GM23338 (cell line): ENCODE data around the gene SPP2. TPM values are rescaled to one million over a fixed set of nuclear protein-coding genes. Genes with fewer than 3 reads are reported as not detected.

Experiments
- ATAC-seq: fragments of 200-7000 bp; cut with Tn5 transposase; 3 replicates; pipeline ENCODE4 v1.9.1; 2020
- DNase-seq: peaks from one replicate; pipeline ENCODE4 v3.0.0-alpha.2; 2015; ENCODE audit warnings: low spot score
- H2AFZ ChIP-seq: fragments of 200-600 bp; sonication (generic); 2 replicates; pipeline ENCODE4 v1.8.0; 2016; ENCODE audit warnings: antibody characterized with exemption, mild to moderate bottlenecking, moderate library complexity
- H3F3A ChIP-seq: fragments of 200-600 bp; sonication (generic); replicated peaks from 2 replicates; pipeline ENCODE4 v1.8.0; 2017; ENCODE audit warnings: antibody characterized with exemption, mixed run types, low read depth
- H3K27ac ChIP-seq: fragments of 200-600 bp; sonication (generic); 2 replicates; pipeline ENCODE4 v1.6.1; 2016; ENCODE audit warnings: low read depth
- H3K27me3 ChIP-seq: fragments of 200-600 bp; sonication (generic); 2 replicates; pipeline ENCODE4 v1.8.0; 2016; ENCODE audit warnings: mild to moderate bottlenecking, mixed run types, moderate library complexity; ENCODE audit not compliant: insufficient read depth
- H3K36me3 ChIP-seq: fragments of 200-600 bp; sonication (generic); 2 replicates; pipeline ENCODE4 v1.8.0; 2016; ENCODE audit warnings: mild to moderate bottlenecking; ENCODE audit not compliant: insufficient read depth
- H3K4me1 ChIP-seq: fragments of 200-600 bp; sonication (generic); 2 replicates; pipeline ENCODE4 v1.8.0; 2016; ENCODE audit warnings: mild to moderate bottlenecking, moderate library complexity; ENCODE audit not compliant: insufficient read depth
- H3K4me2 ChIP-seq: fragments of 200-600 bp; sonication (generic); 2 replicates; pipeline ENCODE4 v1.7.1; 2017; ENCODE audit warnings: mixed run types
- H3K4me3 ChIP-seq: fragments of 200-600 bp; sonication (generic); 2 replicates; pipeline ENCODE4 v1.6.1; 2016; ENCODE audit warnings: mixed run types
- H3K79me2 ChIP-seq: fragments of 200-600 bp; sonication (generic); replicated peaks from 2 replicates; pipeline ENCODE4 v1.8.0; 2017; ENCODE audit warnings: mild to moderate bottlenecking; ENCODE audit not compliant: insufficient read depth
- H3K9me2 ChIP-seq: fragments of 200-600 bp; sonication (generic); 2 replicates; pipeline ENCODE4 v1.8.0; 2017; ENCODE audit not compliant: insufficient read depth
- H4K20me1 ChIP-seq: fragments of 200-600 bp; sonication (generic); replicated peaks from 2 replicates; pipeline ENCODE4 v1.8.0; 2017; ENCODE audit warnings: mild to moderate bottlenecking; ENCODE audit not compliant: insufficient read depth
- H3K27ac Mint-ChIP-seq: 2 replicates; pipeline ENCODE4 v1.8.0; 2020; ENCODE audit warnings: inconsistent platforms, mild to moderate bottlenecking, moderate library complexity, mixed read lengths
- H3K27me3 Mint-ChIP-seq: 3 replicates; pipeline ENCODE4 v1.8.0; 2022; ENCODE audit warnings: low read depth, mild to moderate bottlenecking, moderate library complexity, mixed read lengths, inconsistent platforms; ENCODE audit not compliant: insufficient read depth, poor library complexity
- H3K36me3 Mint-ChIP-seq: 3 replicates; pipeline ENCODE4 v1.8.0; 2021; ENCODE audit warnings: low read depth, mild to moderate bottlenecking, inconsistent platforms, moderate library complexity, mixed read lengths
- H3K4me1 Mint-ChIP-seq: 3 replicates; pipeline ENCODE4 v1.8.0; 2020; ENCODE audit warnings: mild to moderate bottlenecking, inconsistent platforms, mixed read lengths
- H3K4me3 Mint-ChIP-seq: 3 replicates; pipeline ENCODE4 v1.8.0; 2021; ENCODE audit warnings: moderate library complexity, mild to moderate bottlenecking, inconsistent platforms, mixed read lengths
- H3K9me3 Mint-ChIP-seq: 3 replicates; pipeline ENCODE4 v1.8.0; 2020; ENCODE audit warnings: moderate library complexity, mild to moderate bottlenecking, inconsistent platforms, mixed read lengths
- CREB1 ChIP-seq: fragments of 250-450 bp; sonication (Bioruptor Pico); IDR thresholded peaks from 2 replicates; pipeline ENCODE4 v1.5.0; 2020; ENCODE audit warnings: low read depth, mild to moderate bottlenecking, moderate library complexity
- EZH2phosphoT487 ChIP-seq: fragments of 200-600 bp; sonication (generic); IDR thresholded peaks from one replicate; pipeline ENCODE4 v1.8.1; 2018; ENCODE audit warnings: antibody characterized with exemption; ENCODE audit not compliant: unreplicated experiment
- JUNB ChIP-seq: IDR thresholded peaks from one replicate; pipeline ENCODE4 v1.6.1; 2016; ENCODE audit warnings: antibody characterized with exemption; ENCODE audit not compliant: unreplicated experiment
- NANOG ChIP-seq: IDR thresholded peaks from 2 replicates; pipeline ENCODE4 v1.6.1; 2016; ENCODE audit warnings: antibody characterized with exemption, borderline replicate concordance
- POLR2AphosphoS5 ChIP-seq: IDR thresholded peaks from 2 replicates; pipeline ENCODE4 v1.6.1; 2016; ENCODE audit warnings: antibody characterized with exemption, low read depth
- ZNF114 ChIP-seq: fragments of 250-450 bp; sonication (Bioruptor Pico); IDR thresholded peaks from 2 replicates; pipeline ENCODE4 v1.5.0; 2020; ENCODE audit warnings: mild to moderate bottlenecking, moderate library complexity
- ZNF331 ChIP-seq: fragments of 250-450 bp; sonication (Bioruptor Pico); IDR thresholded peaks from 2 replicates; pipeline ENCODE4 v1.5.0; 2020; ENCODE audit warnings: low read depth, mild to moderate bottlenecking, moderate library complexity
- polyA plus RNA-seq: library from polyadenylated mRNA; unstranded; fragments of >200 nt; fragmentation: Nextera tagmentation; extraction: Ambion mirVana; gene quantifications from 2 replicates; pipeline ENCODE4 v1.2.1, GENCODE V29; 2016
- total RNA-seq: library from RNA; depleted of rRNA; stranded (reverse); fragments of >200 nt; shearing (Covaris generic); gene quantifications from 2 replicates; pipeline ENCODE4 v1.2.3, GENCODE V29; 2014
- TF ChIP-seq, protein P1 (sequence below): IDR thresholded peaks from one replicate; pipeline ENCODE4 v1.6.1; 2018; ENCODE audit warnings: antibody characterized with exemption; ENCODE audit not compliant: unreplicated experiment

Gene SPP2
- total and polyA plus RNA-seq, 2 experiments from 2014 or later: not detected

DNA sequence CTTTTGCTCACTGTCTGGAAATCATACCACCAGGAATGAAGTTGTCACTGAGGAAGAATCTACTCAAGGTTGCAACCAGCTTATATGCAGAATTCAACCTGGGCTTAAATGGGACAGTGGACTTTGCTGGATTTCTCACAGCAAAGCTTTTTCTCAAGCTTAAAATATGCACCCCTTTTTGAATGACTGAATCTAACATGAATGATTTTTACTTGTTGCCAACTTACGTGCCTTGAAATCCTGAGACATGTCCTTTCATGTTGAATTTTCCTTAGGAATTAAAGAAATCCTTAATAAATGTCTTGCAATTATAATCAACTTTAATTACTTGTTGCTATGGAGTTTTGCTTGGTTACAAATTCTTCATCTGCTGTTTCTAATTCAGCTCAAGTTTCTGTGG lies 57.4 kb downstream of the SPP2 start (continued):
- TF ChIP-seq, protein P1, sequence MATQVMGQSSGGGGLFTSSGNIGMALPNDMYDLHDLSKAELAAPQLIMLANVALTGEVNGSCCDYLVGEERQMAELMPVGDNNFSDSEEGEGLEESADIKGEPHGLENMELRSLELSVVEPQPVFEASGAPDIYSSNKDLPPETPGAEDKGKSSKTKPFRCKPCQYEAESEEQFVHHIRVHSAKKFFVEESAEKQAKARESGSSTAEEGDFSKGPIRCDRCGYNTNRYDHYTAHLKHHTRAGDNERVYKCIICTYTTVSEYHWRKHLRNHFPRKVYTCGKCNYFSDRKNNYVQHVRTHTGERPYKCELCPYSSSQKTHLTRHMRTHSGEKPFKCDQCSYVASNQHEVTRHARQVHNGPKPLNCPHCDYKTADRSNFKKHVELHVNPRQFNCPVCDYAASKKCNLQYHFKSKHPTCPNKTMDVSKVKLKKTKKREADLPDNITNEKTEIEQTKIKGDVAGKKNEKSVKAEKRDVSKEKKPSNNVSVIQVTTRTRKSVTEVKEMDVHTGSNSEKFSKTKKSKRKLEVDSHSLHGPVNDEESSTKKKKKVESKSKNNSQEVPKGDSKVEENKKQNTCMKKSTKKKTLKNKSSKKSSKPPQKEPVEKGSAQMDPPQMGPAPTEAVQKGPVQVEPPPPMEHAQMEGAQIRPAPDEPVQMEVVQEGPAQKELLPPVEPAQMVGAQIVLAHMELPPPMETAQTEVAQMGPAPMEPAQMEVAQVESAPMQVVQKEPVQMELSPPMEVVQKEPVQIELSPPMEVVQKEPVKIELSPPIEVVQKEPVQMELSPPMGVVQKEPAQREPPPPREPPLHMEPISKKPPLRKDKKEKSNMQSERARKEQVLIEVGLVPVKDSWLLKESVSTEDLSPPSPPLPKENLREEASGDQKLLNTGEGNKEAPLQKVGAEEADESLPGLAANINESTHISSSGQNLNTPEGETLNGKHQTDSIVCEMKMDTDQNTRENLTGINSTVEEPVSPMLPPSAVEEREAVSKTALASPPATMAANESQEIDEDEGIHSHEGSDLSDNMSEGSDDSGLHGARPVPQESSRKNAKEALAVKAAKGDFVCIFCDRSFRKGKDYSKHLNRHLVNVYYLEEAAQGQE: no peak
- TF ChIP-seq NANOG: no peak

DNA sequence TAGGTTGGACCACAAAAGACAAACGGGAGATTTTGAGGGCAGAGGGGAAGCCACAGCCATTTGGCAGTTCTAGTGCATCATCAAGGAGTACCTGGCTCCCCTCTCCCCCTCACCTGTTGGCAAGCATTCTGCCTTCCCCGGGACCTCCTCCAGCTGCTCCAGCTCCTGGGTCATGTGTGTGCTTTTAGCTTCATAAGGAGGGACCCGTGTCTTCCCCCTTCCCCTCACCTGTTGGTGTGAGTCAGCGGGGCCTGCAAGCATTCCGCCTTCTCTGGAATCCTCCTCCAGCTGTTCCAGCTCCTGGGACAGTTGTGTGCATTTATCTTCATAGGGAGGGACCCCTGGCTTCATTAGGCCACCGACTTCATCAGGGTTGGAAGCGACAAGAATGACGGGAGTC lies 58.8 kb downstream of the SPP2 start:
- no peaks in the 10 kb centered on the region for H4K20me1 ChIP-seq
- no peak overlapping the region for H3K4me3 ChIP-seq
- no peak for TF ChIP-seq ZNF114 (CRISPR knock-in tag)
- TF ChIP-seq ZNF331 (CRISPR knock-in tag): no peak
- TF ChIP-seq EZH2phosphoT487: no peak
- no peak for TF ChIP-seq POLR2AphosphoS5
- TF ChIP-seq CREB1 (CRISPR knock-in tag): no peak
- TF ChIP-seq, protein P1: no peak
- H3K36me3 ChIP-seq: no peaks in the 10 kb centered on the region
- no peaks in the 10 kb centered on the region for H3K79me2 ChIP-seq
- H2AFZ ChIP-seq: no peak overlapping the region
- H3K9me3 Mint-ChIP-seq: peaks cover 3% of the 10 kb centered on the region; the same call in 2 of the 3 replicates
- DNase-seq: no peak
- no peaks in the 10 kb centered on the region for H3K27me3 Mint-ChIP-seq
- H3K4me1 ChIP-seq: no peaks in the 10 kb centered on the region
- no peaks in the 10 kb centered on the region for H3F3A ChIP-seq
- H3K27me3 ChIP-seq: no peaks in the 10 kb centered on the region
- no peak overlapping the region for H3K27ac ChIP-seq
- H3K9me2 ChIP-seq: no peaks in the 10 kb centered on the region
- no peaks in the 10 kb centered on the region for H3K36me3 Mint-ChIP-seq
- ATAC-seq: no peak
- no peak overlapping the region for H3K4me2 ChIP-seq
- no peaks in the 10 kb centered on the region for H3K4me1 Mint-ChIP-seq
- no peak overlapping the region for H3K4me3 Mint-ChIP-seq
- no peak overlapping the region for H3K27ac Mint-ChIP-seq

DNA sequence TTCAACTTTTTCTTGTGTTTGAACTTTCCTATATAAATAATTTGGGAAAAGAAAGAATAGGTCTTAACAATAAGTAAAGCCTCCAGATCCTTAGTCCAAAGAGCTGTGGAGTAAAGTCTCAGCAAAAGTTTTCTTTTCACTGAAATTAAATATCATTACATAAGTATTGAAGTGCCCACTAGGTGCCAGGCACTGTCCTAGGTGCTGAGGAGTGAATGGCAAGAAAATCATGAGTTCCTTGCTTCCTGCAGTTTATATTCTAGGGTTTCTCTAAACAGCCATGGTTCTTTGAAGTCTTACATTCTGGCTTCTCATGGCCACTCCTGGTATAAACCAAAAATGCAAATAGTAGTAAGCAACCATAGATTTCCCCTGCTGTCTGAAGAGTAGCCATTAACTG lies 59.7 kb downstream of the SPP2 start:
- no peaks in the 10 kb centered on the region for H3K4me1 Mint-ChIP-seq
- Histone ChIP-seq H3F3A (no peaks in the 10 kb centered on the region), H3K27ac (no peak overlapping the region), H3K36me3 (no peaks in the 10 kb centered on the region), H2AFZ (no peak overlapping the region), H3K9me2 (no peaks in the 10 kb centered on the region), H3K27me3 (no peaks in the 10 kb centered on the region), H3K79me2 (no peaks in the 10 kb centered on the region), H3K4me1 (no peaks in the 10 kb centered on the region), H4K20me1 (no peaks in the 10 kb centered on the region), H3K4me2 (no peak overlapping the region), H3K4me3 (no peak overlapping the region)
- no peaks in the 10 kb centered on the region for H3K36me3 Mint-ChIP-seq
- ATAC-seq (no peak), DNase-seq (no peak)
- H3K27ac Mint-ChIP-seq: no peak overlapping the region
- no peaks in the 10 kb centered on the region for H3K27me3 Mint-ChIP-seq
- H3K4me3 Mint-ChIP-seq: no peak overlapping the region
- TF ChIP-seq, protein P1: peak; percentile 55
- no peak for TF ChIP-seq JUNB
- peaks cover 3% of the 10 kb centered on the region; the same call in 2 of the 3 replicates for H3K9me3 Mint-ChIP-seq
